Measurements from ENCODE around the gene SLC12A1. TPM values are rescaled to one million over a fixed set of nuclear protein-coding genes. Genes with fewer than 3 reads are reported as not detected.

SLC12A1 gene
- polyA plus RNA-seq (ENCODE audit: insufficient read length in 4 of 4), result 100 to 1,000 TPM; 346 to 671 (median 502) TPM

DNA sequence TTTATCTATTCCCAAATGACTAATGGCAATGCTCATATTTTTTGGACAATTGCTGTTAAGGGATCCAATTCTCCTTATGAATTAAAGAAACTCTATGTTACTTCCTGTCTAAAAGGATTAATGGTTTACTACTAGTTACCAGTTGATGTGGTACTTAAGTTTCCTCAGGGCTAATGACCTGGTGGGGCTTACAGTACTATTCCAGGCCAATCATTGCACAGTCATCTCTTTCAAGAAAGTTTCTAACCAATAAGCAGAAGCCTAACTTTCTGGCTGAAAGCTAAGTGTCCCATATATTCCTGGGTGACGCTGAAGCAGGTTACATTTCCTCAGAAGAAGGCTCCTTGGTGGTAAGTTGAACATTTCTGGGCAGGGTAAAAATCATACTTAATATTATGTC, at the start of gene SLC12A1:
Gene SLC12A1 (plus strand): TSS at position 322 of the 400 bp plus-strand sequence. CDS start 1,418 bp downstream, outside the sequence.
- no peak for DNase-seq (ENCODE audit: low read depth in 4 of 4, low spot score in 3 of 4)

DNA sequence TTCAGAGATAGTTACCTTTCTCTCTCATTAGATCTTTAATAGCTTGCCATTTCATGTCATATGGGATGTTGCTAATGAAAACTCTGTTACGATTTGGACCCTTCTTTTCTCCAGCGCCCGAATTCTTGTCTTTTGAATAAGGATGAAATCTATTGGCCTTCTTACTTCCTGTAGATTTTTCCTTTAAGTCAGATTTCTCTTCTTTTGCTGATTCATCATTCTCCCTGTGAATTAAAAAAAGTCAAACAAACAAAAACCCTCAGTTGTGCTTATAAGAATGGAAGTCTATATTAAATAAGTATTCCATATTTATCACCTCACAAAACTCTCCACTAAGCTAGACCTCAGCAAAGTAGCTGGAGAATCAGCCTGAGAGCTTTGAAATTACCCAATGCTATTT, 37.5 kb upstream of the SLC12A1 start:
- no peak for DNase-seq (ENCODE audit: low read depth in 4 of 4, low spot score in 3 of 4)

DNA sequence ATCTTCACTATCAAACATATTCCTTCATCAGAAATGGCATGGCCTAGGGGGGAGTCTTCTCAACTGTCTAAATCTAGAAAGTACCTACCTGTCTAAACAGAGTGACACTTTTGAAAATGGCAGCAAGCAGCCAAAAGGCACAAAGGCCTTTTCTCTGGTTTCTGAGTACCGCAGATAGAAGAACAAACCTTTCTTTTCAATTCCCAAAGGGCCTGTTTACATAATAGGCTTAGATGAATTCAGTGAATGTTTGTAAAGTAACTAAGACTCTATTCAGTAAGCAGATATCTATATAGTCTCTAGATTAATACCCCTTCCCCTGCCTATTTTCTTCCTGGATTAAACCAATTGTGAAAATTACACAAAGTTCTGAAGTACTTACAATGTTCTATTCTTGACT, 35.1 kb upstream of the SLC12A1 start:
- DNase-seq (ENCODE audit: low read depth in 4 of 4, low spot score in 3 of 4), result no peak

DNA sequence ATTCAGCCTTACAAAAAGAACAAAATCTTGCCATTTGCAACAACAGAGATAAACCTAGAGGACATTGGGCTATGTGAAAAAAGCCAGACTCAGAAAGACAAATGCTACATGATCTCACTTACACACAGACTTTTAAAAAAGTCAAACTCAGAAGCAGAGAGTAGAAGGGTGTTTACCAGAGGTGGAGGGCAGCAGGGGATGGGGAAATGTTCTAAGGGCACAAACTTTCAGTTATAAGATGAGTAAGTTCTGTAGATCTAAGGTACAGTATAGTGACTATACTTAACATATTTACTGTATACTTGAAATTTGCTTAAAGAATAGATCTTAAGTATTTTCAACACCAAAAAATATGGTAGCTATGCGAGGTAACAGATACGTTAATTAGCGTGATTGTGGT, 31.0 kb upstream of the SLC12A1 start:
- DNase-seq (ENCODE audit: low read depth in 4 of 4, low spot score in 3 of 4), result no peak

DNA sequence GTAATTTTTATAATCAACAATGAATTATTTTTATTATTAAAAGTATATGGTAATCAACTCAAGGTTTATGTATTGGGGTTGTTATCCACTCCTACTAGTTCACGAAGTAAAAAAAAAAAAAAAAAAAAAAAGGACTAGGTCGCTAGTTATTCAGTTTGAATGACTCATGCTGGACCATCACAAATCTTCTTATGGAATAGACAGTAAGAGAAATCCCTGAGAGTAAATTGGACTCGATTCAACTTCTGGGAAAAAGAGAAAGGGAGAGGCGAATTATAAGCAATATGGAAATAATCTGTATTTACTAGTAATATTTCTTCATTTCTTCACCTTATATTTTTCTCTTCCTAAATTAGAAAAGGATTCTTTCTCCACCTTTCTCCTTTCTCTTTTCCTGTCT, 30.0 kb upstream of the SLC12A1 start:
- DNase-seq (ENCODE audit: low read depth in 4 of 4, low spot score in 3 of 4), result no peak

DNA sequence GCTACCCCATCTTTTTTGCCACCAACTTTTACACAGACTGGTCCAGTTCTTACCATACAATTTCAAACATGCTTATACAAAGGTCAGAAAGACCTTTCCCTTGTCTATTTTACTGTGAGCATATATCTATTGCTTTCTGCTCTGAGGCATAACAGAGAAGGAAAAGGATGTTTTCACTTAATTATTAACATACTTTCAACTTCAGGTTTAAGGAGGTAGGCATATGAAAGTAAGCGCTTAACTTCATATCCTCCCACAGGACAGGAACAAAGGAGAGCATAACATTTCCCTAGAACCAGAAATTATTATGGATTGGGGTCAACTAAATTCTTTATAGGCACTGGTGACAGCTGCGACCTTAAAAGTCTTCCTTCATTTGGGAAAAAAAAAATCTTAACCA, 29.1 kb upstream of the SLC12A1 start:
- DNase-seq (ENCODE audit: low read depth in 4 of 4, low spot score in 3 of 4), result peak in 1 of 4 donors; percentile 10

DNA sequence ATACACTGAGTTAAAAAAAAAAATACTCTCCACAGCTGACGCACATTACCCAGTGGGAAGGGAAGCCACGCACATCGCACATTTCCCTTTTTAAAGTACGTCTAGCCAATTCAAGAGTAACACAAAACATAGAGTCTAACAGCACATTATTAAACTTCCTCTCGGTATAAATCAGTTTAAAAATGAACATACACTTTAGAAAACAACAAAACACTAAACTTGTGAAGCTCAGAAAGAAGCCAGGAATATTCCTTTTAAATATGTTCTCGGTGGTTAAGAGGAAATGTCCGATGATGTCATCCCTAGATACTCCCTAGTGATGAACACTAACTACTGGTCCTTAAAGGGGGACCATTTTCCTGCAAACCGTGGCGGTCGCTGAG, 28.7 kb upstream of the SLC12A1 start:
- DNase-seq (ENCODE audit: low read depth in 4 of 4, low spot score in 3 of 4), result peak in 3 of 4 donors; percentile 36 to 53 (median 40)

DNA sequence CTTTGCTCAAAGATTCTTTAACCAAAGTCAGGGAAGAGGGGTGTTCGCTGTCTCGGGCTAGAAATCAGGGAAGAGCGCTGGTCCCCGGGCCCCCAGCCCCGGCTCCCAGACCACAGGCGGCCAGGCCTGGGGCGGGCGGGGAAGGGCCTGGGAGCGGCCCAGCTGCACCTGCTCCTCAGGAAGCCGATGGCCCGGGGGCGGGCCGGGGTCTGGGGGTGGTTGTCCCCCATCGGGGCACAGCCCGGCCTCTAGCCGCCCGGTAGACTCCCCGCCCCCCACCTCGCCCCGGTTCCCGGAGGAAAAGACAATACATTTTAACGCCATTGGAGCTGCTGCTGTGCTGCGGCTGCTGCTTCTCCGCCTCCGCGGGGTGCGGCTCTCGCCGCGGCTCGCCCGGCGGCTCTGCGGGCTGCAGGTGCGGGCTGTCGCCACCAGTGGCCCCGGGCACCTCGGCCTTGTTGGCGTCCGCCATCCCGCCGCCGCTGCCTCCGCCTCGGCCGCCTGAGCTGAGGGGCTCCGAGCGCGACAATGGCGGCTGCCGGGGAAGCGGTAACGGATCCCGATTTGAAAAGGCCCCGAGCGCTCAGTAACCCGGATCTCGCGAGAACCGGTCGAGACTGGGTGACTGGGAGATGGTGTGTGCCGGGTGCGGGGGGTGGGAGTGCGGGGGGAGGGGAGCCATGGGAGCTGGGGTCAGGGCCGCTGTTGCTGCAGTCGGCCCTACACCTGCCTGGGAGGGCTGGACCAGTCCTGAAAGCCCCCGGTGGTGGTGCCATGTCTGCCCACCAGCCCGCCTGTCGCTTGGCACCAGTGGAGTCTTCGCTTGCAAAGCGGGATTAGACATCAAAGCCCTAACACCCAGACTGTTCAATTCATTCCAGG, 28.1 kb upstream of the SLC12A1 start, which contains the start of gene MYEF2:
Gene MYEF2 (minus strand): TSS at position 530 of the 882 bp plus-strand sequence. CDS start 58 bp downstream, at position 472.
- peak; percentile 45 to 75 (median 68) for DNase-seq (ENCODE audit: low read depth in 4 of 4, low spot score in 3 of 4)

DNA sequence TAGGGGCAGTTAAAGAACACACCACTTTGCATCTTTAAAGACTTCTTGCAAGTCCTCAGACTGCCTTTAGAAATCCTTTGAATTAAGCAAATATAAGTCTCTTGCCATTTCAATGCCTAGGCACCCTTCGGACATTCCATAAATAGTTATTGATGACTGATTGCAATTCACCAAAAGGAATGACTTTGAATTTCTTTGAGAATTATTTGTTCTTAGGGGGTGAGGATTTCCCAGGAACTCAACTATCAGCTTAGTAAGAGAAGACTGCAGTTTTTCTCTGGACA, 27.5 kb upstream of the SLC12A1 start:
- DNase-seq (ENCODE audit: low read depth in 4 of 4, low spot score in 3 of 4), result peak in 1 of 4 donors; percentile 9

DNA sequence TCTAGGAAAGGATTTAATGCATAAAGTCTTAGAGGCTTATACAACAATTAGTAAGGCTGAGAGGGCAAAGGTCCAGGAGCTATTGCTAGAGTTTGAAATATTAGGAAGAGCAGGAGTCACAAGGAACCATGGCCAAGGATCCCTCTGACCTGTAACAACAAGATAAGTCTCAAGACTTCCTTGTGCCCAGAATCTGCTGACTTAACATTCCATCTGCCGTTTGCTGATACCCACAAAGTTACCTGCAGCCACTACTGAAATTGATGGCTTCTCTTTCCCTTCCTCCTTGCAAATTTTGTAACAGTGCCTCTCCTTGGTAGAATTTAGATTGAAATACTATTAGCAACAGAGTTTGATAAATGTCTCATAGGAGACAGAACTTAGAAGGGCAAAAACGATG, 23.4 kb upstream of the SLC12A1 start:
- no peak for DNase-seq (ENCODE audit: low read depth in 4 of 4, low spot score in 3 of 4)

DNA sequence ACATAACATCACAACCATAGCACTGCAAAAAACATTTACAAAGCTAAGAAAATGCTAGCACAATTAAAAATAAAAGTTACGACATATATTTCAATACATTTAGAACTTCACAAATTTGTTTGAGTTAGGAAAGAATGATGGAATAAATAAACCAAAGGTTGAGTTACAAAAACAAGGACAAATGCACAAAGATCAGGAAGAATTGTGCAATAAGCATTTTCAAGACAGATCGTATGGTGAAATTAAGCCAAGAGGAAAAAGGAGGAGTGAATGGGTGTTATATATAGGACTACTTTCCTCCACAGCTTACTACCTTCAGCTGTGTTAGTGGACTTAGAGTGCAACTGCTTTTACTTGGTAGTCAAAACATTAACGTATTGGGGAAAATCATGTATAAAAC, 20.6 kb upstream of the SLC12A1 start:
- no peak for DNase-seq (ENCODE audit: low read depth in 4 of 4, low spot score in 3 of 4)

DNA sequence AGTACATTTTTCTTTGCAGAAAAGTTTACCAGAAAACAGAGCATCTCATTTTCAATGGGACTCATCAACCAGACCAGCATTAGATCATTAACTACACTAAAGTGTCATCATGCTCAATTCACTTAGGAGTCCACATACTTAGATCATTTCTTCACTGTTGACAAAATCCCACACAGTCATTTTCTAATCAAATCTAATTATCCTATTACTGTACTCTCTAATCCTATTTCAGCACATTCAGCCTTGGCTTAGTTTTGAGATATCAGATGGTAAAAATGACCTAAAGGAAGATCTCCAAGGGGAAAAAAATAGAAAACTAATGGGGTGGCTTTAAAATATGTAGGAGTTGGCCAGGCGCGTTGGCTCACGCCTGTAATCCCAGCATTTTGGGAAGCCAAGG, 19.8 kb upstream of the SLC12A1 start:
- no peak for DNase-seq (ENCODE audit: low read depth in 4 of 4, low spot score in 3 of 4)

DNA sequence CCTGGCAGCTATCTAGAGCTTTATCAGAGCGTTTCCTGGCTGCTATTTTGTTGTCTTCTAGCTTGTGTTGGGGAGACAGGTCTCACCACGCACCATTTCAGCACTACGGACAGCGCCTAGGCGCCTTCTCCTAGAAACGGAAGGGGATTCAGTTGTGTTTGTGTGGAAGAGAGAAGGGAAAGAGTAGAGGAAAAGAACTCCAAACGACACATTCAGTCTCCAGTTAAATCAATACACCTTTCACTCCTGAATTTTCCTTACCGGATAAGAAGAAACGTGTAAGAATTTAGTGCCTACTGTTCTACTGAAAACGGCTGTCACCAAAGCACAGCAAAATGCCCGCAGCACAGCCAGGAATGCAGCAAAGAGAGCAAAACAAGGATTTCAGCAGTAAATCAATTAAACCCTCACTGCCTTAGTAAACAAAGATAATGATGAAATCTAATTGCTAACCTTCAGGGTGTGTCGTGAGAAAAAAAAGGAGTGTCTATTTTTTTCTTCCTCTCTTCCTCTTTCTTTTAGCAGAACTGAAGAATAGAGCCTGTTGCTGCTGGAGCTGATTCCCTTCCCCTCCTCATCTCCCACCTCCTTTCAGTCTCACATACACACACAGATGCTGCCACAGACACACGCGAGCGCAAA, 15.0 kb upstream of the SLC12A1 start:
- DNase-seq (ENCODE audit: low read depth in 4 of 4, low spot score in 3 of 4), result peak; percentile 84 to 89 (median 86)

DNA sequence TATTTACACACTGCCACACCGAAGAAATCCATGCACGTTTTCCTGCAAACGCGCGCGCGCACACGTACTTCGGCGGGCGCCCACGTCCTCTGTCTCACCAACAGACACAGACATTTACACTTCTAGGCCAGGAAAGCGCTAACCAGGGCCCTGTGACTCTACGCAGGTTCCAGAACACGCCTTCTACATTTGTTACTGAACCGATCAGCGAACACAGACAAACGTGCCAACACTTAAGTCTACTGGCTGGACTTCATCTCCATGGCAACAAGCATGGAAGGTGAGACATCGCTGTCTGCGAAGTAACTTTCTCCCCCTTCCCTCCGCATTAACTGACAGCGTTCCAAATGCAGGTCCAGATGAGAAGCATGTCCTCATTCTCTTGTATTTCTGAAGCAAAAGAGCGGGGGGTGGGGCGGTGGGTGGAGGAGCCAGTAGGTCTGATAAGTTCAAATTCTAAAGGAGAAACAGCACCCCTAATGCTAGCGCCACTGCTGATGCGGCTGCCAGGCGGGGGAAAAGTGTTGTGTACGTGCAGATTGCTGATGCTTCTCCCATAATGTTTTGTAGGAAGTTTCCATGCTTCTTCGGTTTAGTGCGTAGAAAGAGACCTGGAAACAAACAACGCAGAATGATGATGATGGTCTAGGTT, 14.4 kb upstream of the SLC12A1 start, which contains the start of gene CTXN2:
Gene CTXN2 (plus strand): TSS at position 92 of the 652 bp plus-strand sequence. CDS start 9,636 bp downstream, outside the sequence.
- no peak for DNase-seq (ENCODE audit: low read depth in 4 of 4, low spot score in 3 of 4)

DNA sequence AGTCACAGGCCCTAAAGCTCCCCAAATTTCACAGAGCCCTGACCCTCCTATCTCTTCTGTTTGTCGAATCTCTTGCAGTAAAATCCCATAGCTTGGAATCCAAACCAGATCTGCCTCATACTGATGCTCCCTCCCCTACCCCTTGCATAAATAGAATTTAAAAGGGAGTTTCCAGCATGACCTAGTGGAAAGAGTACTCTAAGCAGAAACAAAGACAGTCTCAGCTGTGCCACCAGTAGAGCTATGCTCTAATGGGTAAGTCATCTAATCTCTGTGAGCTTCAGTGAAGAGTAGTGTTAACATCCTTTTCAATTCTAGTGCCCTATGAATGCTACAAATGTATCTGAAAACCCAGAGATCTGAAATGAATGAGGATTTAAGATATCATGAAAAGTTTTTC, 4.0 kb upstream of the SLC12A1 start:
- no peak for DNase-seq (ENCODE audit: low read depth in 4 of 4, low spot score in 3 of 4)

DNA sequence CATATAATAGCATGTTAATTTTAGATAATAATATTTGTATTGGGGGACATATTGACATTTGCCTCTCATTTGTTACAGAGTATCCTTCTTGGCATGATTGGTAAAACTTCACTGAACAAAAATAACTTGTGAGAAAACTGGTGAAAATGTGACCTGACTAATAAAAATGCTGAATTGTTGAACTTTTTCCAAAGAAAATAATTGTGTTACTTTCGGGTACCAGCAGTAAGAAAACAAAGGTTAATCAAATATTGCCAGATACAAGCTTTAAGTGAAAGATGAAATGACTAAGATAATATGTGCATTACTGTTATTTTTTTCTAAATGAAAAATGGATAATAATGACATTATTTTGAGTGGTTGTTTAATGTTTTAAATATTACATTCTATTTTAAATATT, 15.2 kb downstream of the SLC12A1 start:
- DNase-seq (ENCODE audit: low read depth in 4 of 4, low spot score in 3 of 4), result no peak

DNA sequence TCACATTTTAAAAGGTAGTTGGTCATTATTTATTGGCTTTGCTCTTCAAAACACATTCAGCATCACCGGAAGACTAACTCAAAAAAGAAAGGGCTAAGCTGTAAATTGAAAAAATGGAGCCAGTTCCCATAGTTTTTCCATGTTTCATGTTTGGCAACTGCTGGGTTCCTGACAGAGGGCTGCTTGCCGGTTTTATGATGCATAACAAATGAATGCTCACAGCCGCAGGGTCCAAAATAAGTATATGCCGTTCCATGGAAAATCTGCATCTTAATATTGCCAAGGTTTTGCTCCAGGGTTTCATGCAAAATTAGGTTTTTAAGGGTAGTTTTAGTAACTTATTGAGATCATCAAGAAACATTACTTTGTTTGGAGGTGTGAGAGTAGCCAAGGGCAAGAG, 15.8 kb downstream of the SLC12A1 start:
- no peak for DNase-seq (ENCODE audit: low read depth in 4 of 4, low spot score in 3 of 4)

DNA sequence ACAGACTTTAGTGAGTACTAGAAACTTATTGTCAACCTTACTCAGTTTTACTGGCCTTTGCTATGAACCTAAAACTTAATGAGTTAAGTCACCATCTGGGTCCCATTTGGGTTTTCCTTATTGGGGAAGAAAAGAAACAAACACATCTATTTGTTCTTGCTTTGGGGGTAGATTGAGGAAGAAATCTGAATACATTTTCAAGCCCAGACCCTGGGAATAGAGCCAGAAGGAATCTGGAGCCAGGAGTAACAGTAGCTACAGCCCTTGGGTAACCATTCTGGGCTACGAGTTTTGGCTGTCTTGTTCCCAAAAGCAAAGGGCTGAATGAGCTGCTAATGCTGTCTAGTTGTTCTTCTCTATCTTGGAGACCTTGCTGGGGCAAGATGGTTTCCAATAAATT, 16.5 kb downstream of the SLC12A1 start:
- DNase-seq (ENCODE audit: low read depth in 4 of 4, low spot score in 3 of 4), result no peak

DNA sequence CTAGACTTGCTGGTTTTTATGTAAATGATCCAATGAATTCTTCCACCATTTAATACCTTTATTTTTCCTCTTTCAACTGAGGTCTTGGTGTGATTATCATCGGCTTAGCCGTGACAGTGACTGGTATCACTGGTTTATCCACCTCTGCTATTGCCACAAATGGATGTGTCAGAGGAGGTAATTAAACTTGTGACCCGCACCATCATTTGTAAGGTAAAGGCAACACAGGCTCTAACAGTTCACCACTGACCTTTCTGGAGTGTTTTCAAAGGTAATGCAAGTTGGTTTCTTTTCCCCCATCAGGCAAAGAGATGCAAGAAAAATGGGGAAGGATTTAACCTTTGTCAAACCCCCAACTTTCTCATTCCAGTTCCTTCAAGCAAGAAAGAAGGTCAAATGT, 19.7 kb downstream of the SLC12A1 start:
- no peak for DNase-seq (ENCODE audit: low read depth in 4 of 4, low spot score in 3 of 4)

DNA sequence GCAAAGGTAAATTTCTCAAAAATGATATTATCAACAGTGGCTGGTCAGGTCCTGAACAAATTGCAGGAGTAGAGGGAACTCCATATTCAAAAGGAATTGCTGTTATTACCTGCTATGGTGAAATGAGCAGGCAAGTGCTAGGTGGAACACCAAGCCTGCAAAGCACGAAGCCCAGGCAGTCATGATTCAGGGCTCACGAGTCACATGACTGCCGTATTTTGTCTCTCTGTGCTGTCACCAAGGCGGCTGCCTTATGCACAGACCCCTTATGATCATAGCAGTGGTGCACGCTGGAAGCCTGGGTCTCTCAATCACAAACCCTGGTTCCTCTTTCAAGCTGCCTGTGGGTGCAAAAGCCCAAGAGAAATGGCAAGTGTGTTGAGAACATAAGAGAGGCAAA, 24.4 kb downstream of the SLC12A1 start:
- DNase-seq (ENCODE audit: low read depth in 4 of 4, low spot score in 3 of 4), result no peak

DNA sequence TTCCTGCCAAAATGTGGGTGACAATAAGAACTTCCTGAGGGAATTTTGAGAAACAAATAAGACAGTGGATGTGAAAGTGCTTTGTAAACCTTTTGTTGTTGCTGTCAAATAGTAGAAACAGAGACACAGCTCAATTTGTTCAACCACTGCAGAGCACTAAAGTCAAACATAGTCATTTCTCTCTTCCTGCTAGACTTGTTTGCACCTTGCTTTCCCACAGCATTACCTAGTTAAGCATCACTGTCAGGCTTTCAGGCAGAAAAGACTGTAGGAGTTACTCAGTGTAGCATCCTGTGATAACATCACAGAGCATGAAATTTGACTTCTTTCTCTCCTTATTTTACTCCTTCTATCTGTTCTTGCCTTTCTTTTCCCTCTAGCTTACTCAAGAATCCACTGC, 27.1 kb downstream of the SLC12A1 start:
- DNase-seq (ENCODE audit: low read depth in 4 of 4, low spot score in 3 of 4), result no peak

Data from right renal pelvis (tissue), 4 donors.